ENCODE data around the gene MAIP1. TPM values are rescaled to one million over a fixed set of nuclear protein-coding genes. Genes with fewer than 3 reads are reported as not detected.

The MAIP1 gene
- total RNA-seq (2021) = 17.2 and 23.5 TPM in 2 replicates
- percentile 85 among the genes with signal in this experiment for Bru-seq, nascent RNA
- BruChase-seq, experiment 1, labeled RNA remaining after a 2-hour chase = percentile 84 among the genes with signal in this experiment
- BruChase-seq, experiment 2, labeled RNA remaining after a 6-hour chase = percentile 84 among the genes with signal in this experiment
- long read RNA-seq, transcript MAIP1-202 (5 exons, 1,386 nt) = major isoform, 59 of 75 reads
- long read RNA-seq, partial matches to known transcripts = 0 of 75 reads
- long read RNA-seq, other reads (novel, unspliced or antisense) = 16 of 75 reads

- intact Hi-C loops (cut with micrococcal nuclease; ENCODE audit: unreplicated experiment) = no loop called here
- no peaks in the 10 kb centered on the region for H3K27me3 ChIP-seq (ENCODE audit: insufficient read depth, low read depth)
- H3K4me2 ChIP-seq = peak within 1 kb of the TSS; percentile 88
- H3F3A ChIP-seq (ENCODE audit: insufficient read depth, low read depth) = peaks cover 18% of the 10 kb centered on the region; the same call in 1 of the 2 replicates
- no peaks in the 10 kb centered on the region for H3K9me3 ChIP-seq (ENCODE audit: insufficient read depth, low read depth)
- no peaks in the 10 kb centered on the region for H3K9me2 ChIP-seq (ENCODE audit: insufficient read depth)
- H3K36me3 ChIP-seq (ENCODE audit: low read depth) = peaks cover 19% of the 10 kb centered on the region
- POLR2A ChIA-PET (ENCODE audit: unreplicated experiment) = no interaction called here
- H3K4me3 ChIP-seq = peak within 1 kb of the TSS; percentile 92
- peak within 1 kb of the TSS; percentile 95 for H2AFZ ChIP-seq
- H4K20me1 ChIP-seq (ENCODE audit: insufficient read depth) = peaks cover 4% of the 10 kb centered on the region; the same call in 1 of the 2 replicates
- H3K79me2 ChIP-seq (ENCODE audit: low read depth) = peaks cover 80% of the 10 kb centered on the region
- DNase-seq = peak; percentile 66 to 81
- CTCF ChIA-PET = no interaction called here
- H3K4me1 ChIP-seq (replicated peaks; ENCODE audit: insufficient read depth) = peaks cover 28% of the 10 kb centered on the region
- TF ChIP-seq CTCF (conservative IDR thresholded peaks at IDR 0.05) = no peak; the same call in 1 of the 2 replicates
- no peak for TF ChIP-seq EZH2 (IDR thresholded peaks at IDR 0.05; ENCODE audit: low read depth)
- no TSS peak for BruUV-seq (replicated peaks)
- H3K27ac ChIP-seq = peak within 1 kb of the TSS; percentile 81
Observed at GRCh38 chr2:199955339-199956061, at the start of gene MAIP1, which contains the start of gene TYW5. Gene MAIP1 (plus strand): TSS chr2:199955582. CDS start chr2:199955799, 217 bp downstream. Gene TYW5 (minus strand): TSS chr2:199955491. CDS start chr2:199955470, 21 bp downstream.

GRCh38 chr2:199907008-199907714, 48.2 kb upstream of the MAIP1 start:
- Histone ChIP-seq H3F3A (ENCODE audit: insufficient read depth, low read depth) (peaks cover 9% of the 10 kb centered on the region), H4K20me1 (ENCODE audit: insufficient read depth) (no peaks in the 10 kb centered on the region), H3K79me2 (ENCODE audit: low read depth) (peaks cover 10% of the 10 kb centered on the region), H3K27me3 (ENCODE audit: insufficient read depth, low read depth) (no peaks in the 10 kb centered on the region), H3K4me2 (no peak overlapping the region), H3K4me3 (no peak overlapping the region), H3K9me2 (ENCODE audit: insufficient read depth) (no peaks in the 10 kb centered on the region), H2AFZ (no peak overlapping the region), H3K27ac (no peak overlapping the region), H3K9me3 (ENCODE audit: insufficient read depth, low read depth) (no peaks in the 10 kb centered on the region), H3K36me3 (ENCODE audit: low read depth) (no peaks in the 10 kb centered on the region), H3K4me1 (replicated peaks; ENCODE audit: insufficient read depth) (peaks cover 7% of the 10 kb centered on the region; the same call in 1 of the 2 replicates)
- intact Hi-C loops (cut with micrococcal nuclease; ENCODE audit: unreplicated experiment) = no loop called here
- ChIA-PET POLR2A (ENCODE audit: unreplicated experiment) (no interaction called here), CTCF (no interaction called here)
- no peak for DNase-seq
- no peak for TF ChIP-seq EZH2 (IDR thresholded peaks at IDR 0.05; ENCODE audit: low read depth)
- TF ChIP-seq CTCF (conservative IDR thresholded peaks at IDR 0.05) = no peak
- BruUV-seq (replicated peaks) = no TSS peak

Data from PC-9 (cell line).